ENCODE results near the gene DIAPH3.
A peak's percentile ranks its signal among the peaks of the same experiment; 100 is the strongest.

The DIAPH3 gene

GRCh38 chr13:59901191-59901590 is 262.5 kb downstream of the DIAPH3 start:
- Mint-ChIP-seq H3K4me3 (no peak overlapping the region), H3K4me1 (no peaks in the 10 kb centered on the region), H3K27me3 (ENCODE audit: low read depth, poor library complexity) (peaks cover 3% of the 10 kb centered on the region), H3K9me3 (no peaks in the 10 kb centered on the region), H3K36me3 (ENCODE audit: low read depth) (no peaks in the 10 kb centered on the region), H3K27ac (no peak overlapping the region)
- no peak for DNase-seq
- TF ChIP-seq CTCF (IDR thresholded peaks at IDR 0.05): no peak

GRCh38 chr13:59898066-59898465 is 265.7 kb downstream of the DIAPH3 start:
- peaks cover 3% of the 10 kb centered on the region for H3K27me3 Mint-ChIP-seq (ENCODE audit: low read depth, poor library complexity)
- no peak overlapping the region for H3K4me3 Mint-ChIP-seq
- no peaks in the 10 kb centered on the region for H3K9me3 Mint-ChIP-seq
- DNase-seq: no peak
- H3K36me3 Mint-ChIP-seq (ENCODE audit: low read depth): no peaks in the 10 kb centered on the region
- TF ChIP-seq CTCF (IDR thresholded peaks at IDR 0.05): no peak
- H3K4me1 Mint-ChIP-seq: no peaks in the 10 kb centered on the region
- H3K27ac Mint-ChIP-seq: no peak overlapping the region

- no peak overlapping the region for H3K27ac Mint-ChIP-seq
- no peak for TF ChIP-seq CTCF (IDR thresholded peaks at IDR 0.05)
Observed at GRCh38 chr13:59893266-59893665, 270.5 kb downstream of the DIAPH3 start.

GRCh38 chr13:59891053-59891452 is 272.7 kb downstream of the DIAPH3 start:
- Mint-ChIP-seq H3K4me1 (peaks cover 7% of the 10 kb centered on the region), H3K4me3 (no peak overlapping the region), H3K36me3 (ENCODE audit: low read depth) (no peaks in the 10 kb centered on the region), H3K27ac (no peak overlapping the region), H3K9me3 (no peaks in the 10 kb centered on the region), H3K27me3 (ENCODE audit: low read depth, poor library complexity) (no peaks in the 10 kb centered on the region)
- DNase-seq: no peak
- no peak for TF ChIP-seq CTCF (IDR thresholded peaks at IDR 0.05)

More at GRCh38 chr13:59893266-59893665, 270.5 kb downstream of the DIAPH3 start:
- no peaks in the 10 kb centered on the region for H3K27me3 Mint-ChIP-seq (ENCODE audit: low read depth, poor library complexity)
- peaks cover 7% of the 10 kb centered on the region for H3K4me1 Mint-ChIP-seq
- H3K4me3 Mint-ChIP-seq: no peak overlapping the region
- no peak for DNase-seq
- no peaks in the 10 kb centered on the region for H3K36me3 Mint-ChIP-seq (ENCODE audit: low read depth)
- H3K9me3 Mint-ChIP-seq: no peaks in the 10 kb centered on the region

GRCh38 chr13:59890054-59890453 is 273.7 kb downstream of the DIAPH3 start:
- Mint-ChIP-seq H3K4me3 (no peak overlapping the region), H3K27ac (peak overlapping the region; percentile 21), H3K27me3 (ENCODE audit: low read depth, poor library complexity) (no peaks in the 10 kb centered on the region), H3K4me1 (peaks cover 7% of the 10 kb centered on the region), H3K36me3 (ENCODE audit: low read depth) (no peaks in the 10 kb centered on the region), H3K9me3 (no peaks in the 10 kb centered on the region)
- TF ChIP-seq CTCF (IDR thresholded peaks at IDR 0.05): no peak
- DNase-seq: no peak

- Mint-ChIP-seq H3K9me3 (no peaks in the 10 kb centered on the region), H3K4me3 (no peak overlapping the region), H3K27me3 (ENCODE audit: low read depth, poor library complexity) (no peaks in the 10 kb centered on the region), H3K36me3 (ENCODE audit: low read depth) (no peaks in the 10 kb centered on the region), H3K27ac (no peak overlapping the region), H3K4me1 (peaks cover 7% of the 10 kb centered on the region)
- no peak for DNase-seq
- no peak for TF ChIP-seq CTCF (IDR thresholded peaks at IDR 0.05)
Observed at GRCh38 chr13:59888408-59888807, 275.3 kb downstream of the DIAPH3 start.
